ENCODE results near the gene DUS1L. TPM values are rescaled to one million over a fixed set of nuclear protein-coding genes. Genes with fewer than 3 reads are reported as not detected.
"Not testable (repeated sequence)": the region's sequence is repeated elsewhere in the genome, so short reads cannot be mapped to it uniquely, and the experiment has no call there.

The DUS1L gene
- total RNA-seq, 1 donor from 2014 or later = 103 TPM

- DNase-seq (ENCODE audit: low spot score) = no peak
Measured at GRCh38 chr17:82045936-82046484, 19.6 kb downstream of the DUS1L start.

- DNase-seq (ENCODE audit: low spot score) = no peak
Measured at GRCh38 chr17:82043507-82043906, 22.1 kb downstream of the DUS1L start.

- DNase-seq (ENCODE audit: low spot score) = no peak
Measured at GRCh38 chr17:82042649-82043048, 23.0 kb downstream of the DUS1L start.

GRCh38 chr17:82041144-82041814 lies 24.3 kb downstream of the DUS1L start:
- no peak for DNase-seq (ENCODE audit: low spot score)

- no peak for DNase-seq (ENCODE audit: low spot score)
Measured at GRCh38 chr17:82039695-82040299, 25.8 kb downstream of the DUS1L start.

GRCh38 chr17:82038796-82039409 lies 26.7 kb downstream of the DUS1L start:
- not testable (repeated sequence) for DNase-seq (ENCODE audit: low spot score)

- DNase-seq (ENCODE audit: low spot score) = no peak
Measured at GRCh38 chr17:82037889-82038195, 27.8 kb downstream of the DUS1L start.

- DNase-seq (ENCODE audit: low spot score) = peak; percentile 98
Measured at GRCh38 chr17:82037092-82037888, 28.3 kb downstream of the DUS1L start, which contains the start of gene DCXR. Gene DCXR (minus strand): TSS chr17:82037697. CDS start chr17:82037682, 15 bp downstream.

GRCh38 chr17:82036634-82037091 lies 28.9 kb downstream of the DUS1L start:
- DNase-seq (ENCODE audit: low spot score) = no peak

- DNase-seq (ENCODE audit: low spot score) = no peak
Measured at GRCh38 chr17:82035956-82036633, 29.5 kb downstream of the DUS1L start.

GRCh38 chr17:82035488-82035887 lies 30.1 kb downstream of the DUS1L start:
- no peak for DNase-seq (ENCODE audit: low spot score)

GRCh38 chr17:82034371-82035011 lies 31.1 kb downstream of the DUS1L start:
- DNase-seq (ENCODE audit: low spot score) = no peak

GRCh38 chr17:82033359-82034085 lies 32.1 kb downstream of the DUS1L start:
- no peak for DNase-seq (ENCODE audit: low spot score)

- DNase-seq (ENCODE audit: low spot score) = no peak
Measured at GRCh38 chr17:82031885-82032627, 33.5 kb downstream of the DUS1L start.

GRCh38 chr17:82031303-82031884 lies 34.2 kb downstream of the DUS1L start, which contains the start of gene RAC3:
Gene RAC3 (plus strand): TSS chr17:82031678. CDS start chr17:82031762, 84 bp downstream.
- DNase-seq (ENCODE audit: low spot score) = no peak

- DNase-seq (ENCODE audit: low spot score) = no peak
Measured at GRCh38 chr17:82030470-82031302, 34.9 kb downstream of the DUS1L start.

- no peak for DNase-seq (ENCODE audit: low spot score)
Measured at GRCh38 chr17:82029990-82030469, 35.6 kb downstream of the DUS1L start.

Measured in mesenteric fat pad (tissue), 1 donor.